ENCODE measurements around the gene IGFBPL1. TPM values are rescaled to one million over a fixed set of nuclear protein-coding genes. Genes with fewer than 3 reads are reported as not detected.

IGFBPL1 gene
- total RNA-seq, 2 donors from 2014 or later = not detected

GRCh38 chr9:38439916-38440301, 15.7 kb upstream of the IGFBPL1 start:
- H3K27ac Mint-ChIP-seq = no peak overlapping the region
- H3K27me3 Mint-ChIP-seq = peaks cover 26% of the 10 kb centered on the region
- H3K4me1 Mint-ChIP-seq = peaks cover 2% of the 10 kb centered on the region
- DNase-seq (no peak), ATAC-seq (no peak)
- no peaks in the 10 kb centered on the region for H3K9me3 ChIP-seq (ENCODE audit: control insufficient read depth, low read length, poor library complexity, severe bottlenecking)
- no peak overlapping the region for H3K4me3 Mint-ChIP-seq
- peaks cover 2% of the 10 kb centered on the region for H3K36me3 Mint-ChIP-seq (ENCODE audit: low read depth)

GRCh38 chr9:38439291-38439915, 15.1 kb upstream of the IGFBPL1 start:
- peaks cover 2% of the 10 kb centered on the region for H3K36me3 Mint-ChIP-seq (ENCODE audit: low read depth)
- peaks cover 26% of the 10 kb centered on the region for H3K27me3 Mint-ChIP-seq
- no peak overlapping the region for H3K27ac Mint-ChIP-seq
- no peak for DNase-seq
- ATAC-seq = no peak
- H3K4me3 Mint-ChIP-seq = no peak overlapping the region
- H3K9me3 ChIP-seq (ENCODE audit: control insufficient read depth, low read length, poor library complexity, severe bottlenecking) = no peaks in the 10 kb centered on the region
- peaks cover 2% of the 10 kb centered on the region for H3K4me1 Mint-ChIP-seq

GRCh38 chr9:38437193-38437823, 13.1 kb upstream of the IGFBPL1 start:
- no peak overlapping the region for H3K27ac Mint-ChIP-seq
- ATAC-seq = no peak
- DNase-seq = no peak

GRCh38 chr9:38436708-38437107, 12.5 kb upstream of the IGFBPL1 start:
- H3K27me3 Mint-ChIP-seq = peaks cover 25% of the 10 kb centered on the region
- H3K9me3 ChIP-seq (ENCODE audit: control insufficient read depth, low read length, poor library complexity, severe bottlenecking) = no peaks in the 10 kb centered on the region
- no peak for DNase-seq
- peaks cover 2% of the 10 kb centered on the region for H3K36me3 Mint-ChIP-seq (ENCODE audit: low read depth)
- no peak overlapping the region for H3K27ac Mint-ChIP-seq
- no peak for ATAC-seq
- H3K4me1 Mint-ChIP-seq = peaks cover 7% of the 10 kb centered on the region
- H3K4me3 Mint-ChIP-seq = no peak overlapping the region

More at GRCh38 chr9:38437193-38437823, 13.1 kb upstream of the IGFBPL1 start:
- Mint-ChIP-seq H3K4me1 (peaks cover 6% of the 10 kb centered on the region), H3K27me3 (peaks cover 31% of the 10 kb centered on the region), H3K36me3 (ENCODE audit: low read depth) (peaks cover 2% of the 10 kb centered on the region), H3K4me3 (no peak overlapping the region)
- H3K9me3 ChIP-seq (ENCODE audit: control insufficient read depth, low read length, poor library complexity, severe bottlenecking) = no peaks in the 10 kb centered on the region

GRCh38 chr9:38435521-38435920, 11.3 kb upstream of the IGFBPL1 start:
- ATAC-seq = no peak
- H3K9me3 ChIP-seq (ENCODE audit: control insufficient read depth, low read length, poor library complexity, severe bottlenecking) = no peaks in the 10 kb centered on the region
- Mint-ChIP-seq H3K27ac (no peak overlapping the region), H3K36me3 (ENCODE audit: low read depth) (peaks cover 2% of the 10 kb centered on the region), H3K4me3 (no peak overlapping the region), H3K4me1 (peaks cover 15% of the 10 kb centered on the region), H3K27me3 (peaks cover 23% of the 10 kb centered on the region)
- no peak for DNase-seq

- Mint-ChIP-seq H3K27me3 (peaks cover 18% of the 10 kb centered on the region), H3K27ac (no peak overlapping the region), H3K4me3 (no peak overlapping the region), H3K36me3 (ENCODE audit: low read depth) (peaks cover 2% of the 10 kb centered on the region), H3K4me1 (peaks cover 15% of the 10 kb centered on the region)
- ATAC-seq (no peak), DNase-seq (no peak)
- H3K9me3 ChIP-seq (ENCODE audit: control insufficient read depth, low read length, poor library complexity, severe bottlenecking) = no peaks in the 10 kb centered on the region
Observed at GRCh38 chr9:38434853-38435252, 10.6 kb upstream of the IGFBPL1 start.

- no peak overlapping the region for H3K4me3 Mint-ChIP-seq
- DNase-seq (no peak), ATAC-seq (no peak)
- H3K9me3 ChIP-seq (ENCODE audit: control insufficient read depth, low read length, poor library complexity, severe bottlenecking) = no peaks in the 10 kb centered on the region
- peaks cover 18% of the 10 kb centered on the region for H3K27me3 Mint-ChIP-seq
- no peak overlapping the region for H3K27ac Mint-ChIP-seq
- H3K36me3 Mint-ChIP-seq (ENCODE audit: low read depth) = peaks cover 2% of the 10 kb centered on the region
- H3K4me1 Mint-ChIP-seq = peaks cover 15% of the 10 kb centered on the region
Observed at GRCh38 chr9:38434365-38434764, 10.1 kb upstream of the IGFBPL1 start.

GRCh38 chr9:38432922-38433510, 8.8 kb upstream of the IGFBPL1 start:
- H3K27me3 Mint-ChIP-seq = peaks cover 20% of the 10 kb centered on the region
- H3K9me3 ChIP-seq (ENCODE audit: control insufficient read depth, low read length, poor library complexity, severe bottlenecking) = no peaks in the 10 kb centered on the region

GRCh38 chr9:38431116-38431515, 6.9 kb upstream of the IGFBPL1 start:
- peaks cover 15% of the 10 kb centered on the region for H3K4me1 Mint-ChIP-seq
- ATAC-seq = no peak
- H3K27ac Mint-ChIP-seq = no peak overlapping the region
- no peak overlapping the region for H3K4me3 Mint-ChIP-seq
- no peak for DNase-seq
- no peaks in the 10 kb centered on the region for H3K9me3 ChIP-seq (ENCODE audit: control insufficient read depth, low read length, poor library complexity, severe bottlenecking)
- H3K36me3 Mint-ChIP-seq (ENCODE audit: low read depth) = no peaks in the 10 kb centered on the region
- peaks cover 27% of the 10 kb centered on the region for H3K27me3 Mint-ChIP-seq

More at GRCh38 chr9:38432922-38433510, 8.8 kb upstream of the IGFBPL1 start:
- ATAC-seq (no peak), DNase-seq (no peak)
- Mint-ChIP-seq H3K4me3 (no peak overlapping the region), H3K27ac (no peak overlapping the region), H3K36me3 (ENCODE audit: low read depth) (no peaks in the 10 kb centered on the region), H3K4me1 (peaks cover 15% of the 10 kb centered on the region)

GRCh38 chr9:38428062-38428461, 3.8 kb upstream of the IGFBPL1 start:
- peaks cover 40% of the 10 kb centered on the region for H3K27me3 Mint-ChIP-seq
- H3K9me3 ChIP-seq (ENCODE audit: control insufficient read depth, low read length, poor library complexity, severe bottlenecking) = no peaks in the 10 kb centered on the region
- no peak overlapping the region for H3K4me3 Mint-ChIP-seq
- no peak overlapping the region for H3K27ac Mint-ChIP-seq
- DNase-seq (no peak), ATAC-seq (no peak)
- peaks cover 22% of the 10 kb centered on the region for H3K4me1 Mint-ChIP-seq
- peaks cover 2% of the 10 kb centered on the region for H3K36me3 Mint-ChIP-seq (ENCODE audit: low read depth)

- H3K4me1 Mint-ChIP-seq = peaks cover 7% of the 10 kb centered on the region
- peak overlapping the region; percentile 50 for H3K4me3 Mint-ChIP-seq
- H3K36me3 Mint-ChIP-seq (ENCODE audit: low read depth) = peaks cover 2% of the 10 kb centered on the region
- H3K9me3 ChIP-seq (ENCODE audit: control insufficient read depth, low read length, poor library complexity, severe bottlenecking) = no peaks in the 10 kb centered on the region
- peaks cover 70% of the 10 kb centered on the region for H3K27me3 Mint-ChIP-seq
- DNase-seq (no peak), ATAC-seq (no peak)
- H3K27ac Mint-ChIP-seq = no peak overlapping the region
Observed at GRCh38 chr9:38424918-38425317, 664 bp upstream of the IGFBPL1 start.

GRCh38 chr9:38423273-38423972, 831 bp downstream of the IGFBPL1 start:
- DNase-seq = no peak
- Mint-ChIP-seq H3K36me3 (ENCODE audit: low read depth) (peaks cover 2% of the 10 kb centered on the region), H3K4me3 (peak overlapping the region; percentile 76), H3K4me1 (peaks cover 7% of the 10 kb centered on the region), H3K27ac (no peak overlapping the region), H3K27me3 (peaks cover 73% of the 10 kb centered on the region)
- no peak for ATAC-seq
- H3K9me3 ChIP-seq (ENCODE audit: control insufficient read depth, low read length, poor library complexity, severe bottlenecking) = no peaks in the 10 kb centered on the region

- H3K27ac Mint-ChIP-seq = no peak overlapping the region
- peaks cover 7% of the 10 kb centered on the region for H3K4me1 Mint-ChIP-seq
- H3K4me3 Mint-ChIP-seq = no peak overlapping the region
- peaks cover 66% of the 10 kb centered on the region for H3K27me3 Mint-ChIP-seq
- ATAC-seq = no peak
- H3K36me3 Mint-ChIP-seq (ENCODE audit: low read depth) = peaks cover 2% of the 10 kb centered on the region
- DNase-seq = no peak
- no peaks in the 10 kb centered on the region for H3K9me3 ChIP-seq (ENCODE audit: control insufficient read depth, low read length, poor library complexity, severe bottlenecking)
Observed at GRCh38 chr9:38422555-38423260, 1.5 kb downstream of the IGFBPL1 start.
